HepG2 (cell line): Measurements from ENCODE around the gene P2RY2. TPM values are rescaled to one million over a fixed set of nuclear protein-coding genes. Genes with fewer than 3 reads are reported as not detected.

Experiments used
- ATM ChIP-seq: fragments of 450-650 bp; IDR thresholded peaks from 2 replicates; pipeline ENCODE4 v1.7.1; 2017; ENCODE audit warnings: mild to moderate bottlenecking, borderline replicate concordance
- CBX1 ChIP-seq: IDR thresholded peaks from one replicate; pipeline ENCODE4 v1.6.1; 2016; ENCODE audit warnings: antibody characterized with exemption, low read depth
- ESRRA ChIP-seq: sonication (generic); formaldehyde crosslinking; IDR thresholded peaks from 2 replicates; pipeline ENCODE4 v1.5.1; 2020; ENCODE audit warnings: mild to moderate bottlenecking, low read depth, missing genetic modification reagents
- FOXA1 ChIP-seq, 2 experiments: fragments of 450-650 bp in 1 of 2; sonication (generic) in 1 of 2; formaldehyde crosslinking in 1 of 2; IDR thresholded peaks; 2 replicates each; pipeline versions ENCODE4 v1.4.0 to v1.6.1; 2016 to 2020; ENCODE audit warnings: missing genetic modification reagents in 1 of 2
- HNF4G ChIP-seq, 2 experiments: sonication (generic) in 1 of 2; formaldehyde crosslinking in 1 of 2; IDR thresholded peaks; 2 replicates each; pipeline versions ENCODE4 v1.4.0 to v1.6.1; 2011 to 2020; ENCODE audit warnings: borderline replicate concordance in 2 of 2, low read depth in 2 of 2, mild to moderate bottlenecking in 2 of 2, low read length in 1 of 2, missing genetic modification reagents in 1 of 2, moderate library complexity in 1 of 2
- ISL2 ChIP-seq: sonication (generic); formaldehyde crosslinking; IDR thresholded peaks from 2 replicates; pipeline ENCODE4 v1.5.0; 2020; ENCODE audit warnings: missing genetic modification reagents
- KMT2A ChIP-seq: sonication (generic); formaldehyde crosslinking; IDR thresholded peaks from 2 replicates; pipeline ENCODE4 v1.4.0; 2020; ENCODE audit warnings: missing genetic modification reagents
- NFIC ChIP-seq: IDR thresholded peaks from 2 replicates; pipeline ENCODE4 v1.6.1; 2012; ENCODE audit warnings: mild to moderate bottlenecking, low read length, inconsistent platforms
- PAWR ChIP-seq: sonication (generic); formaldehyde crosslinking; IDR thresholded peaks from 2 replicates; pipeline ENCODE4 v1.4.0; 2020; ENCODE audit warnings: missing genetic modification reagents, mild to moderate bottlenecking, borderline replicate concordance
- RARA ChIP-seq: IDR thresholded peaks from 2 replicates; pipeline ENCODE4 v1.6.1; 2016; ENCODE audit warnings: missing genetic modification reagents, missing compliant biosample characterization
- RFX1 ChIP-seq: fragments of 450-650 bp; IDR thresholded peaks from 2 replicates; pipeline ENCODE4 v1.6.1; 2017
- TGIF2 ChIP-seq: IDR thresholded peaks from 2 replicates; pipeline ENCODE4 v1.6.1; 2016; ENCODE audit warnings: control low read depth, missing compliant biosample characterization
- polyA plus RNA-seq, 8 experiments: library from polyadenylated mRNA; depleted of rRNA in 3 of 8; stranded (reverse) in 7 of 8; unstranded in 1 of 8; fragments of >200 nt; fragmentation: Illumina TruSeq in 4 of 8; extraction: Trizol in 4 of 8; gene quantifications; 2 replicates each; pipeline versions ENCODE4 v1.2.1 to v1.2.3, GENCODE V29; 2011 to 2016; ENCODE audit warnings: low read depth in 4 of 8, missing spikeins in 1 of 8, mixed read lengths in 1 of 8; ENCODE audit not compliant: insufficient read depth in 1 of 8
- total RNA-seq, 5 experiments: library from RNA; depleted of rRNA; stranded (reverse); fragments of >200 nt; fragmentation: Illumina TruSeq; extraction: Trizol; gene quantifications; 2 replicates each; pipeline ENCODE4 v1.2.3, GENCODE V29; 2016; ENCODE audit warnings: low read depth in 1 of 5
- TF ChIP-seq, protein P1 (sequence below): sonication (generic); formaldehyde crosslinking; conservative IDR thresholded peaks from 2 replicates; pipeline ENCODE4 v1.8.0; 2022; ENCODE audit warnings: mild to moderate bottlenecking, moderate library complexity, missing genetic modification reagents
- TF ChIP-seq, protein P2 (sequence below): sonication (generic); formaldehyde crosslinking; IDR thresholded peaks from 2 replicates; pipeline ENCODE4 v1.5.0; 2020; ENCODE audit warnings: mild to moderate bottlenecking, missing genetic modification reagents, borderline replicate concordance
- TF ChIP-seq, protein P3 (sequence below): sonication (generic); formaldehyde crosslinking; IDR thresholded peaks from 2 replicates; pipeline ENCODE4 v1.4.0; 2020; ENCODE audit warnings: missing genetic modification reagents
- TF ChIP-seq, protein P4 (sequence below): sonication (generic); formaldehyde crosslinking; IDR thresholded peaks from 2 replicates; pipeline ENCODE4 v1.4.0; 2020; ENCODE audit warnings: mild to moderate bottlenecking, missing genetic modification reagents

Gene P2RY2
- total and polyA plus RNA-seq, 2 of the 13 experiments (the other 11 are each of a cell fraction or from before 2014, with no cell fraction given): 0.95 to 3.1 TPM

DNA sequence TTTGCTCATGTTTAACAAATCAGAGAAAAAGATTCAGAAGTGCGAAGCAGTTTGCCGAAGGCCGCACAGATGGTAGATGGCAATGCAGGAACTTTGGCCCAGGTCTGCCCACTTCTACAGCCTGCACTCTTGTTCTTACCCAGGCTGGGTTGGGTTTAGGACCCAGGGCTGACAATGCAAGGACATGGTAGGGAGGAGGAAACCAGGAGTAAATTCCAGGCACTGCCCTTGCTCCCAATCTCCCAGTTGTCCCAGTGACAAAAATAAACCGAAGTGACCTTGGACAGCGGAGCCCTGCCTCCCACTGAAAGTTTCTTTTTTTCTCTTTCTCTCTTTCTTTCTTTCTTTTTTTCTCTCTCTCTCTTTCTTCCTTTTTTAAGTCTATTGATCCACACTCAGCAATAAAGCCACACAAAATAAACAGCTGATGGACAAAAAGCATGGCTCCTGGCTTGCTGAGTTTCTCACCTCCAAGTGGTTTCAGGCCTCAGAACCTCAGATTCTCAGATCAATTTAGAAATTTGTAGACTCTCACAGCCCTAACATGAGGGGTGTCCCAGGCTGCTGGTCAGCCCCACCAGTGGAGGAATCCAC is 42.4 kb upstream of the P2RY2 start (continued):
- TF ChIP-seq, protein P1, sequence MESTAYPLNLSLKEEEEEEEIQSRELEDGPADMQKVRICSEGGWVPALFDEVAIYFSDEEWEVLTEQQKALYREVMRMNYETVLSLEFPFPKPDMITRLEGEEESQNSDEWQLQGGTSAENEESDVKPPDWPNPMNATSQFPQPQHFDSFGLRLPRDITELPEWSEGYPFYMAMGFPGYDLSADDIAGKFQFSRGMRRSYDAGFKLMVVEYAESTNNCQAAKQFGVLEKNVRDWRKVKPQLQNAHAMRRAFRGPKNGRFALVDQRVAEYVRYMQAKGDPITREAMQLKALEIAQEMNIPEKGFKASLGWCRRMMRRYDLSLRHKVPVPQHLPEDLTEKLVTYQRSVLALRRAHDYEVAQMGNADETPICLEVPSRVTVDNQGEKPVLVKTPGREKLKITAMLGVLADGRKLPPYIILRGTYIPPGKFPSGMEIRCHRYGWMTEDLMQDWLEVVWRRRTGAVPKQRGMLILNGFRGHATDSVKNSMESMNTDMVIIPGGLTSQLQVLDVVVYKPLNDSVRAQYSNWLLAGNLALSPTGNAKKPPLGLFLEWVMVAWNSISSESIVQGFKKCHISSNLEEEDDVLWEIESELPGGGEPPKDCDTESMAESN (CRISPR knock-in tag): 0 out of 2 replicates have a peak, but pooled peaks have one; percentile 20
- TF ChIP-seq TGIF2 (CRISPR knock-in tag) (0 out of 2 replicates have a peak, but pooled peaks have one; percentile 38), RFX1 (peak; percentile 54; the same call in 1 of the 2 replicates), KMT2A (CRISPR knock-in tag) (0 out of 2 replicates have a peak, but pooled peaks have one; percentile 39), FOXA1 (IDR thresholded peaks at IDR 0.05) (0 out of 2 replicates have a peak, but pooled peaks have one; percentile 16), FOXA1 (CRISPR knock-in tag; IDR thresholded peaks at IDR 0.05) (peak; percentile 80), RARA (CRISPR knock-in tag) (peak; percentile 63), ESRRA (CRISPR knock-in tag) (0 out of 2 replicates have a peak, but pooled peaks have one; percentile 17), ISL2 (CRISPR knock-in tag) (0 out of 2 replicates have a peak, but pooled peaks have one; percentile 59), PAWR (CRISPR knock-in tag) (0 out of 2 replicates have a peak, but pooled peaks have one; percentile 36), CBX1 (peak; percentile 63), NFIC (0 out of 2 replicates have a peak, but pooled peaks have one; percentile 47), HNF4G (IDR thresholded peaks at IDR 0.05; ENCODE audit: borderline replicate concordance, low read depth, low read length) (peak; percentile 57; the same call in 1 of the 2 replicates), HNF4G (CRISPR knock-in tag; IDR thresholded peaks at IDR 0.05; ENCODE audit: borderline replicate concordance, low read depth) (no peak), ATM (no peak)
- TF ChIP-seq, protein P2, sequence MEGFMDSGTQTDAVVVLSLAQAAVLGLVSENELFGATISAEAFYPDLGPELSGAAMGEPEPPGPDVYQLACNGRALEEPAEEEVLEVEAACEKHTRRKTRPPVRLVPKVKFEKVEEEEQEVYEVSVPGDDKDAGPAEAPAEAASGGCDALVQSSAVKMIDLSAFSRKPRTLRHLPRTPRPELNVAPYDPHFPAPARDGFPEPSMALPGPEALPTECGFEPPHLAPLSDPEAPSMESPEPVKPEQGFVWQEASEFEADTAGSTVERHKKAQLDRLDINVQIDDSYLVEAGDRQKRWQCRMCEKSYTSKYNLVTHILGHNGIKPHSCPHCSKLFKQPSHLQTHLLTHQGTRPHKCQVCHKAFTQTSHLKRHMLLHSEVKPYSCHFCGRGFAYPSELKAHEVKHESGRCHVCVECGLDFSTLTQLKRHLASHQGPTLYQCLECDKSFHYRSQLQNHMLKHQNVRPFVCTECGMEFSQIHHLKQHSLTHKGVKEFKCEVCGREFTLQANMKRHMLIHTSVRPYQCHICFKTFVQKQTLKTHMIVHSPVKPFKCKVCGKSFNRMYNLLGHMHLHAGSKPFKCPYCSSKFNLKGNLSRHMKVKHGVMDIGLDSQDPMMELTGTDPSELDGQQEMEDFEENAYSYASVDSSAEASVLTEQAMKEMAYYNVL (CRISPR knock-in tag): peak; percentile 100
- TF ChIP-seq, protein P3, sequence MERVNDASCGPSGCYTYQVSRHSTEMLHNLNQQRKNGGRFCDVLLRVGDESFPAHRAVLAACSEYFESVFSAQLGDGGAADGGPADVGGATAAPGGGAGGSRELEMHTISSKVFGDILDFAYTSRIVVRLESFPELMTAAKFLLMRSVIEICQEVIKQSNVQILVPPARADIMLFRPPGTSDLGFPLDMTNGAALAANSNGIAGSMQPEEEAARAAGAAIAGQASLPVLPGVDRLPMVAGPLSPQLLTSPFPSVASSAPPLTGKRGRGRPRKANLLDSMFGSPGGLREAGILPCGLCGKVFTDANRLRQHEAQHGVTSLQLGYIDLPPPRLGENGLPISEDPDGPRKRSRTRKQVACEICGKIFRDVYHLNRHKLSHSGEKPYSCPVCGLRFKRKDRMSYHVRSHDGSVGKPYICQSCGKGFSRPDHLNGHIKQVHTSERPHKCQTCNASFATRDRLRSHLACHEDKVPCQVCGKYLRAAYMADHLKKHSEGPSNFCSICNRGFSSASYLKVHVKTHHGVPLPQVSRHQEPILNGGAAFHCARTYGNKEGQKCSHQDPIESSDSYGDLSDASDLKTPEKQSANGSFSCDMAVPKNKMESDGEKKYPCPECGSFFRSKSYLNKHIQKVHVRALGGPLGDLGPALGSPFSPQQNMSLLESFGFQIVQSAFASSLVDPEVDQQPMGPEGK (CRISPR knock-in tag): peak; percentile 55
- TF ChIP-seq, protein P4, sequence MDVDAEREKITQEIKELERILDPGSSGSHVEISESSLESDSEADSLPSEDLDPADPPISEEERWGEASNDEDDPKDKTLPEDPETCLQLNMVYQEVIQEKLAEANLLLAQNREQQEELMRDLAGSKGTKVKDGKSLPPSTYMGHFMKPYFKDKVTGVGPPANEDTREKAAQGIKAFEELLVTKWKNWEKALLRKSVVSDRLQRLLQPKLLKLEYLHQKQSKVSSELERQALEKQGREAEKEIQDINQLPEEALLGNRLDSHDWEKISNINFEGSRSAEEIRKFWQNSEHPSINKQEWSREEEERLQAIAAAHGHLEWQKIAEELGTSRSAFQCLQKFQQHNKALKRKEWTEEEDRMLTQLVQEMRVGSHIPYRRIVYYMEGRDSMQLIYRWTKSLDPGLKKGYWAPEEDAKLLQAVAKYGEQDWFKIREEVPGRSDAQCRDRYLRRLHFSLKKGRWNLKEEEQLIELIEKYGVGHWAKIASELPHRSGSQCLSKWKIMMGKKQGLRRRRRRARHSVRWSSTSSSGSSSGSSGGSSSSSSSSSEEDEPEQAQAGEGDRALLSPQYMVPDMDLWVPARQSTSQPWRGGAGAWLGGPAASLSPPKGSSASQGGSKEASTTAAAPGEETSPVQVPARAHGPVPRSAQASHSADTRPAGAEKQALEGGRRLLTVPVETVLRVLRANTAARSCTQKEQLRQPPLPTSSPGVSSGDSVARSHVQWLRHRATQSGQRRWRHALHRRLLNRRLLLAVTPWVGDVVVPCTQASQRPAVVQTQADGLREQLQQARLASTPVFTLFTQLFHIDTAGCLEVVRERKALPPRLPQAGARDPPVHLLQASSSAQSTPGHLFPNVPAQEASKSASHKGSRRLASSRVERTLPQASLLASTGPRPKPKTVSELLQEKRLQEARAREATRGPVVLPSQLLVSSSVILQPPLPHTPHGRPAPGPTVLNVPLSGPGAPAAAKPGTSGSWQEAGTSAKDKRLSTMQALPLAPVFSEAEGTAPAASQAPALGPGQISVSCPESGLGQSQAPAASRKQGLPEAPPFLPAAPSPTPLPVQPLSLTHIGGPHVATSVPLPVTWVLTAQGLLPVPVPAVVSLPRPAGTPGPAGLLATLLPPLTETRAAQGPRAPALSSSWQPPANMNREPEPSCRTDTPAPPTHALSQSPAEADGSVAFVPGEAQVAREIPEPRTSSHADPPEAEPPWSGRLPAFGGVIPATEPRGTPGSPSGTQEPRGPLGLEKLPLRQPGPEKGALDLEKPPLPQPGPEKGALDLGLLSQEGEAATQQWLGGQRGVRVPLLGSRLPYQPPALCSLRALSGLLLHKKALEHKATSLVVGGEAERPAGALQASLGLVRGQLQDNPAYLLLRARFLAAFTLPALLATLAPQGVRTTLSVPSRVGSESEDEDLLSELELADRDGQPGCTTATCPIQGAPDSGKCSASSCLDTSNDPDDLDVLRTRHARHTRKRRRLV: peak; percentile 64; the same call in 1 of the 2 replicates
